MM.1S (cell line): Measurements from ENCODE around the gene LXN.

Experiments
- DNase-seq: peaks from one replicate; pipeline ENCODE4 v3.0.0-alpha.2; 2015
- H2AFZ ChIP-seq: fragments of 300-600 bp; sonication (generic); 2 replicates; pipeline ENCODE4 v1.6.0; 2016; ENCODE audit warnings: antibody characterized with exemption, low read length
- H3F3A ChIP-seq: fragments of 300-600 bp; sonication (generic); 2 replicates; pipeline ENCODE4 v1.6.1; 2016; ENCODE audit warnings: mild to moderate bottlenecking, antibody characterized with exemption, low read length, moderate library complexity, mixed read lengths; ENCODE audit not compliant: insufficient read depth
- H3K27ac ChIP-seq: fragments of 300-600 bp; sonication (generic); 2 replicates; pipeline ENCODE4 v1.5.1; 2016; ENCODE audit warnings: mild to moderate bottlenecking, low read length
- H3K27me3 ChIP-seq: fragments of 300-600 bp; sonication (generic); replicated peaks from 2 replicates; pipeline ENCODE4 v1.6.0; 2016; ENCODE audit warnings: low read length; ENCODE audit not compliant: insufficient read depth
- H3K36me3 ChIP-seq: fragments of 300-600 bp; sonication (generic); replicated peaks from 2 replicates; pipeline ENCODE4 v1.6.1; 2016; ENCODE audit warnings: mild to moderate bottlenecking, low read length, mixed read lengths; ENCODE audit not compliant: insufficient read depth
- H3K4me1 ChIP-seq: fragments of 300-600 bp; sonication (generic); 2 replicates; pipeline ENCODE4 v1.6.1; 2016; ENCODE audit warnings: low read length, mixed read lengths
- H3K4me2 ChIP-seq: fragments of 300-600 bp; sonication (generic); 2 replicates; pipeline ENCODE4 v1.6.0; 2016; ENCODE audit warnings: low read depth, low read length
- H3K4me3 ChIP-seq: fragments of 300-600 bp; sonication (generic); 2 replicates; pipeline ENCODE4 v1.5.1; 2016; ENCODE audit warnings: low read length, mixed read lengths
- H3K79me2 ChIP-seq: fragments of 300-600 bp; sonication (generic); 2 replicates; pipeline ENCODE4 v1.6.1; 2016; ENCODE audit warnings: mixed run types, low read length, mixed read lengths
- H3K9ac ChIP-seq: fragments of 300-600 bp; sonication (generic); 2 replicates; pipeline ENCODE4 v1.6.1; 2016; ENCODE audit warnings: low read length, mixed read lengths
- H3K9me2 ChIP-seq: fragments of 300-600 bp; sonication (generic); replicated peaks from 2 replicates; pipeline ENCODE4 v1.6.1; 2016; ENCODE audit warnings: mild to moderate bottlenecking, low read length, mixed read lengths; ENCODE audit not compliant: insufficient read depth
- H3K9me3 ChIP-seq: fragments of 300-600 bp; sonication (generic); replicated peaks from 2 replicates; pipeline ENCODE4 v1.6.1; 2016; ENCODE audit warnings: mild to moderate bottlenecking, low read length, mixed read lengths; ENCODE audit not compliant: insufficient read depth
- H4K20me1 ChIP-seq: fragments of 300-600 bp; sonication (generic); 2 replicates; pipeline ENCODE4 v1.6.1; 2016; ENCODE audit warnings: mild to moderate bottlenecking, low read length, moderate library complexity, mixed read lengths; ENCODE audit not compliant: insufficient read depth
- CTCF ChIP-seq: fragments of 300-600 bp; sonication (generic); IDR thresholded peaks from 2 replicates; pipeline ENCODE4 v1.5.1; 2016; ENCODE audit warnings: antibody characterized with exemption, low read length, mixed read lengths
- EZH2 ChIP-seq: fragments of 300-600 bp; sonication (generic); optimal IDR thresholded peaks from 2 replicates; pipeline ENCODE3; 2017; ENCODE audit warnings: low read depth, mild to moderate bottlenecking, antibody characterized with exemption, low read length, mixed read lengths
- EZH2phosphoT487 ChIP-seq: fragments of 300-600 bp; sonication (generic); IDR thresholded peaks from 2 replicates; pipeline ENCODE4 v1.6.1; 2018; ENCODE audit warnings: antibody characterized with exemption, low read length

The LXN gene

GRCh38 chr3:158680861-158681260 lies 8.4 kb upstream of the LXN start:
- Histone ChIP-seq H4K20me1 (no peaks in the 10 kb centered on the region), H2AFZ (no peak overlapping the region), H3K4me2 (no peak overlapping the region), H3K4me1 (no peaks in the 10 kb centered on the region), H3K36me3 (no peaks in the 10 kb centered on the region; the same call in 1 of the 2 replicates), H3K4me3 (no peak overlapping the region), H3K27ac (no peak overlapping the region), H3F3A (no peaks in the 10 kb centered on the region), H3K79me2 (no peaks in the 10 kb centered on the region), H3K9me3 (no peaks in the 10 kb centered on the region), H3K27me3 (no peaks in the 10 kb centered on the region), H3K9ac (no peak overlapping the region), H3K9me2 (no peaks in the 10 kb centered on the region)
- TF ChIP-seq EZH2 (no peak), CTCF (no peak), EZH2phosphoT487 (no peak)
- no peak for DNase-seq

GRCh38 chr3:158679547-158680000 lies 7.1 kb upstream of the LXN start:
- no peaks in the 10 kb centered on the region for H3K27me3 ChIP-seq
- no peaks in the 10 kb centered on the region for H3F3A ChIP-seq
- H3K27ac ChIP-seq, result no peak overlapping the region
- DNase-seq, result no peak
- no peaks in the 10 kb centered on the region for H3K79me2 ChIP-seq
- no peak for TF ChIP-seq EZH2phosphoT487
- no peak for TF ChIP-seq EZH2
- no peak for TF ChIP-seq CTCF
- no peaks in the 10 kb centered on the region for H4K20me1 ChIP-seq
- H3K9me2 ChIP-seq, result no peaks in the 10 kb centered on the region
- no peaks in the 10 kb centered on the region for H3K4me1 ChIP-seq
- no peaks in the 10 kb centered on the region for H3K9me3 ChIP-seq
- H3K4me2 ChIP-seq, result no peak overlapping the region
- H3K36me3 ChIP-seq, result no peaks in the 10 kb centered on the region; the same call in 1 of the 2 replicates
- H3K9ac ChIP-seq, result no peak overlapping the region
- H3K4me3 ChIP-seq, result no peak overlapping the region
- H2AFZ ChIP-seq, result no peak overlapping the region

- H2AFZ ChIP-seq, result no peak overlapping the region
- no peaks in the 10 kb centered on the region for H3K4me1 ChIP-seq
- no peak overlapping the region for H3K9ac ChIP-seq
- H3K4me2 ChIP-seq, result no peak overlapping the region
- H3K79me2 ChIP-seq, result no peaks in the 10 kb centered on the region
- no peaks in the 10 kb centered on the region for H3K9me3 ChIP-seq
- H3K27ac ChIP-seq, result no peak overlapping the region
- no peaks in the 10 kb centered on the region; the same call in 1 of the 2 replicates for H3K36me3 ChIP-seq
- no peaks in the 10 kb centered on the region for H4K20me1 ChIP-seq
- DNase-seq, result no peak
- TF ChIP-seq EZH2 (no peak), EZH2phosphoT487 (no peak), CTCF (no peak)
- no peaks in the 10 kb centered on the region for H3F3A ChIP-seq
- no peak overlapping the region for H3K4me3 ChIP-seq
- H3K9me2 ChIP-seq, result no peaks in the 10 kb centered on the region
- H3K27me3 ChIP-seq, result no peaks in the 10 kb centered on the region
Measured at GRCh38 chr3:158678687-158679086, 6.2 kb upstream of the LXN start.
